HPDE6-E6E7 (cell line): Measurements from ENCODE around the gene ENTPD2.
"Not testable (repeated sequence)": the region's sequence is repeated elsewhere in the genome, so short reads cannot be mapped to it uniquely, and the experiment has no call there.

Experiments
- DNase-seq: peaks from one replicate; pipeline ENCODE4 v3.0.0; 2011; ENCODE audit warnings: missing footprints; ENCODE audit errors: extremely low spot score

ENTPD2 gene

DNA sequence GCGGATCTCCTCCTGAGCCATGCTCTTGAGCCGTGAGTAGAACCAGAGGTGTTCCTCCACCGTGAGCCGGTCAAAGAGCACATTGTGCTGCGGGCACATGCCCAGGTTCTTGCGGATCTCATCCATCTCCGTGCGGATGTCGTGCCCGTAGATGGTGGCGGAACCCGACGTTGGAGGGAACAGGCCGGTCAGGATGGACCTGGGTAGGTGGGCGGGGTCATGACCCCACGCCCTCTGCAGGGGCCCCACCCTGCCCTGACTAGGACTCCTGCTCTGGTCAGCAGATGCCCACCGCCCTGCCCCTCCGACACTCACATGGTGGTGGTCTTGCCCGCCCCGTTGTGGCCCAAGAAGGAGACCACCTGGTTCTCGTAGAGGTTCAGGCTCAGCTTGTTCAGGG, 37.9 kb downstream of the ENTPD2 start:
- no peak for DNase-seq

DNA sequence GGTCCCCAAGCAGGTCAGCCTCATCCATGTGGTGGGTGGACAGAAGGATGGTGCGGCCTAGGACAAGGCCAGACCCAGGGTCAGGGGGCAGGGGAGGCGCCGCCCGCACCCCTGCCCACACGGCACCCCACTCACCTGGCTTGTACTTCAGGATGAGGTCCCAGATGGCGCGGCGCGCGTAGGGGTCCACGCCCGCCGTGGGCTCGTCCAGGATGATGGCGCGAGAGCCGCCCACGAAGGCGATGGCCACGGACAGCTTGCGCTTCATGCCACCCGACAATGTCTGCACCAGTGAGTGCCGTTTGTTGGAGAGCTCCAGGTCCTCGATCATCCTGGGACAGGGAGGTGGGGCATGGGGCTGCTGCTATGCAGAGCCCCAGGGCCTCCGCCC, 38.3 kb downstream of the ENTPD2 start:
- no peak for DNase-seq

DNA sequence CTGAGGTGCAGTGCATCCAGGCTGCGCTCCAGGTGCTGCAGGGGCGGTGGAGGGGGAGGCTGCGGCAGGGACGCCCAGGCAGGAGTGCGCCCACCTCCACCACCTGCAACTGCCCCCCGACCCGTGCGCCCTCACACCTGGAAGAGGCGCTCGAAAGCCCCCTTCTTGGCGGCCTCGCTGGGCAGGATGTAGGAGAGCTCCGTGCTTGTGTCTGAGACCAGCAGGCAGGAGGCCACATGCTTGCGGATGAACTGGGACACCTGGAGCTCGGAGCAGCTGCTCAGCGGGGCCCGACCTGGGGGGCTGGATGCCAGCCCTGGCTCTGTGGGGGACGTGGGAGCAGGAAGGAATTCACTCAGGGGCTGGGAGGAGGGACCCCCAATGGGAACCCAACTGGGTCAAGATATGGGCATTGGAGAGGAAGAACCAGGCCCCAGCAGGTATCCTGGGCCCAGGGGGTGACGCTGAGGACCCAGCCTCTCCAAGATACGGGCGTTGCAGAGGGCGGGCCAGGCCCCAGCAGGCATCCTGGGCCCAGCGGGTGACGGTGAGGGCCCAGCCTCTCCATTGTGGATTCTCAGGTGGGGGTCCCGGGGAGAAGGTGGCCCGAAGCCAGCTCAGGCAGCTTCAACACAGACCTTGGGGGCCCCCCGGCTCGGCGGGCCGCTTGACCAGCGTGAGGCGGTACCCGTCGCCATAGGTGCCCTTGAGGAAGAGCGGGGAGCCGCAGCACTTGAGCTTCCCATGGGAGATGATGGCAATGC, 38.9 kb downstream of the ENTPD2 start:
- DNase-seq = no peak

DNA sequence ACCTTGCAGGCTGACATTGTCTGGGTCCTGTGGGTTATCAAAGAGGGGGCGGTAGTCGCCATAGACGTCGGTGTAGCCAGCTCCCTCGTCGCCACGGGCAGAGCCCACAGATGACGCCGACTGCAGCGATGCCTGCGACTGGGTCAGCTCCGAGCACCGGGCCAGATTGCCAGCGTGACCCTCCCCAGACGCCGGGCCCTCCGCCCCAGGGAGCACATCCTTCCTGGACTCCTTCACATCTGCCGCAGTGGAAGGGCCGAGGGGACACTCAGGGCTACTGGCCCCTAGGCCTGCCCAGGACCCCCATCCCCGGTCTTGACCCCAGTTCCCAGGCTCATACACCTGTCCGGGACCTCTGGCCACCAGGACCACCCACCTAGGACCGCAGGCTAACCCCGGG, 39.7 kb downstream of the ENTPD2 start:
- no peak for DNase-seq

DNA sequence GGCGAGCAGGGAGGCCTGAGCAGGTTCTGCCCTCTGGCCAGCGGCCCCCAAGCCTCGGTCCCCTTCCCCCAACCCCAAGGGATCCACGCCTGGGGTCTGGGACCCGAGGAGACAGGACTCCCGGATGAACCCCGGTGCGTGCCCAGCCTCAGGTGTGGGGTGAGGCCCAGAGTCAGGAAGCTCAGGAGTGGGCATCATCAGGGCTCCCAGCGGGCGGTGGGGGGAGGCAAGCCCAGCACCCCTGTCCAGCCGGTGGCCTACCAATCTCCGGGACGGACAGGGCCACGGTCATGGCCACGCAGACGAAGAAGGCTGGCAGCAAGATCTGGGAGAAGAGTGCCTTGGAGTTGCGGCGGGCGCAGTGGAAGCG, 40.3 kb downstream of the ENTPD2 start:
- no peak for DNase-seq

DNA sequence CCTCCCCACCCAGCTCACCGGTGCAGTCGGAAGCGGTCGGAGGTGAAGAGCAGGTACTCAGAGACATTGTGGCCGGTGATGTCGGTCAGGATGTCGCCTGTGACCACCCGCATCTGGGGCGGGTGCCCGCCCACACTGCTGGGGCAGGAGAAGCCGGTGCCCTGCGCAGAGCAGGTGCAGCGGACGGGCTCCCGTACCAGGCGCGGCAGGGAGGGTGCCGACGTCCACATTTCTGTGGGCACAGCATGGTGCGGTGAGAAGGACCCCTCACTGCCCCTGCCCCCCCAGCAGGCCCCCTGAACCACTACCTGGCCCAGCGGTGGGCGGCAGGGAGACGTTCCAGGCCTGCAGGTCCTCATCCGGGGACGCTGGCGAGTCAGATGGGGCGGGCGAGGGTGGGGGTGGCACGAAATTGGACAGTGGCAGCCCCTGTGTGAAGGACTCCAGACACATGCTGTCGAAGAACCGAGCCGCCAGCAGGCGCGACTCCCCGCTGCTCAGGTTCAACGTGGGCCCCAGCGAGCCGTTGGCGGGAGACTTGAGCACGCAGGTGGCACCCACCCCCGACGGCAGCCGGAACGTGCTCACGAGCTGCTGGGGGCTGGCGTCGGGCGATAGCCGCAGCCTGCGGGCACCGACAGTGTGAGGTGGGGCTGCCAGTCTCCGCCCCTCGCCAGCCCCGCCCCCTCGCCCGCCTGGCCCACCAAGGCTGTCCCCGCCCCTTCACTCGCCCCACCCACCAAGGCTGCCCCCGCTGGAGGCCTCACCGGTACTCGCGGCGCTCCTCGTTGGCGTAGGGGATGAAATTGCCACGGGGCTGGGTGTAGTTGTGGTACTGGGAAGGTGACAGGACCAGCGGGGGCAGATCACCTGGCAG, 40.9 kb downstream of the ENTPD2 start:
- DNase-seq = no peak

DNA sequence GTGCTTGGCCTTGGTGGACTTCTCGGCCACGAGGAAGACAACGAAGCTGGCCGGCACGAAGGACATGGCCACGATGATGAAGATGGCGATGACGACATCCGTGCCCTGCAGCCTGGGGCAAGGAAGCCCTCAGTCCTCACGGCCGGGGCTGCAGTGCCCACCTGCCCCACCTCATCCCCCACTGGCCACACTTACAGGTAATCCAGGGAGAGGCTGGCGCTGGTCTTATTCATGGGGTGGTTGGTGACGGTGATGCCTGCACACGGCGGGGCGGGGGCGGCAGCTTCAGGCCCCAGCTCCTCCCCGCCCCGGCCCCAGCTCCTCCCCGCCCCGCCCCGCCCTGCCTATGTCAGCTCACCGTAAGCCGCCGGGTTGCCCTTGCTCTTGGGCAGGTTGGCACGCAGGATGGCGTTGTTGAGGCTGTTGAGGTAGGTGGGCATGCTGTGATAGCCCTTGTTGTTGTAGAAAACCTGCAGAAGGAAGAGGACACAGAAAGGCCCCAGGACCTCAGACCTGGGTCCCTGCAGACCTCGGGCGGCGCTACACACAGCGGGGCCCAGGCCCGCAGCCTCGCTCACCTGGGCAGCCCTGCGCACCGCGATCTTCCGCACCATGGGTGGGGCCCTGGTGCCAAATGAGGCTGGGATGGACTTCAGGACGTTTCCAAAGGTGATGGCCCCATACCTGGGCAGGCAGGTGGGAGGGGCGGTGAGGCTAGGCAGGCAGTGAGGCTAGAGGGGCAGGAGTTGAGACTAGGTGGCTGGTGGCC, 41.8 kb downstream of the ENTPD2 start:
- DNase-seq = no peak

DNA sequence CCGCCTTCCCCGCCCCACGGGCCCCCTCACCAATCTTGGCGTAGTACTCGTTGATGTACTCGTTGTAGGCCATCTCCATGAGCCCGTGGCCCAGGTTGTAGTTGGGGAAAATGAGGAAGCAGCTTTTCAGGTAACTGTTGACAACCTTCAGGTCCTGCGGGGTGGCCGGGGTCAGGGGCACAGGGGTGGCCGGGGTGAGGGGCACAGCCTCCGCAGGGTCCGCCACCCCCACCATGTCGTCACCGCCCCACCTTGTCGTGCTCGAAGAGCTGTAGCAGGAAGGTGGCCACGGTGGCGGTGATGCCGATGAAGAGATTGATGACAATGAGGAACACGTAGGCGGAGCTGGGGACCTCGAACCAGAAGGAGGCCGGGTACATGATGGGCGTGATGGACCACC, 42.7 kb downstream of the ENTPD2 start:
- no peak for DNase-seq

DNA sequence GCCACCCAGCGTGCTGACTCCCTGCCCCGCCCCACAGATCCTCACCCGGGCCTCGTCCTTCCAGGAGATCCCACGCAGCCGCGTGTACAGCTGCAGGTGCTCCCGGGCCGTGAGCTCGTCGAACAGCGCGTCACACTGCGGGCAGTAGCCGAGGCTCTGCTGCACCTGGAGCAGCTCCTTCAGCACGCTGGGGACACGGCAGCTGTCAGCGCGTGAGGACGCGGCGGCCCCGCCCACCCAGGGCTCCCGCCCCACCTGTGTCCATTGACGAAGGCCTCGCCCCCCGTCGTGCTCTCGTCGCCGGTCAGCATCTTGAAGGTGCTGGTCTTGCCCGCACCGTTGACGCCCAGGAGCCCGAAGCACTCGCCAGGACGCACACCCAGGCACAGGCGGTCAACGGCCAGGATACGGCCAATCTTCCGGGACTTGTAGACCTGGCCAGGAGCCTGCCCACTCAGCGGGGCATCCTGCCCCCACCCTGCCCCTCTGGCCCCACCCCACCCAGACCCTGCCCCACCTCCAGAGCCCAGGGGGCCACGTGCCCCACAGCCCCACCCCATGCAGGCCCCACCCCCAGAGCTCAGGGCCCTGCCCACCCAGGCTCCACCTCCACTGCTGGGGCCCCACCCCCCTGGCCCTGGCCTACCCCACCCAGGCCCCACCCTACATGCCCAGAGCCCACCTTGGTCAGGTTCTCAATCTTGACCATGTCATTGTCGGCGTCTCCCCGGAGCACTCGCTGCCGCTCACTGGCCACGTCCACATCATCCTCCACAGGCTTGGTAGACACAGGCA, 43.7 kb downstream of the ENTPD2 start:
- DNase-seq = no peak

DNA sequence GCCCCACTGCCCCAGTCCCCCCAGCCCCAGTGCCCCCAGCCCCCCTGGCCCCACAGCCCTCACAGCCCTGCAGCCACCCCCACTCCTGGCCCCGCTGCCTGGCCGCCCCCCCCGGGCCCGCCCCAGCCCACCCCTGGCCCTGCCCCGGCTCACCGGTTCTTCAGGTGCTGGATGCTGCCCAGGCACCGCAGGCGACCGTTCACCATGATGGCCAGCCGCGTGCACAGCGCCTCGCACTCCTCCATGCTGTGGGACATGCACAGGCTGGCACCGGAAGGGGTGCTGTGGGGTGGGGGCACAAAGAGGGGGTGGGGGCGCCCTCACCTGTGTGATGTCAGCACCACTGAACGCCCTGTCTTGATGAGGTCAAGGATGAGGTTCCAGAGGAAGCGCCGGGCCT, 44.6 kb downstream of the ENTPD2 start:
- no peak for DNase-seq

DNA sequence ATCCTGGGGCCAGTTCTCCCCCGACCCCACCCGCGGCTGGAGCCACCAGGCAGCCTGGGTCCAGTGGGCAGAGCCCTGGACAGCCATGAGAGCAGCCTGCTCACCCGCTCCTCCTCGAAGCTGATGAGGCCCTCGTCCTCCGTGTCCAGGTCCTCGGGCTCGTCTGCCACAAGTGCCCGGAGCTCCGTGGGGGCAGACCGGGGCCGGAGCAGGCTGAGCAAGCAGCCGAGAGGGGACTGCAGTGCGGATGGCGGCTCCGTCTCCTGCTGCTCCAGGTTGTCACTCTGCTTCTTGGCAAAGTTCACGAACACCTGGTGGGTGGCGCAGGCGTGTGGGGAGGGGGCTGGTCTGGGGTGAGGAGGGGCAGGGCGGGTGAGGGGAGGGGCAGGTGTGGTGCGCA, 45.5 kb downstream of the ENTPD2 start:
- no peak for DNase-seq

DNA sequence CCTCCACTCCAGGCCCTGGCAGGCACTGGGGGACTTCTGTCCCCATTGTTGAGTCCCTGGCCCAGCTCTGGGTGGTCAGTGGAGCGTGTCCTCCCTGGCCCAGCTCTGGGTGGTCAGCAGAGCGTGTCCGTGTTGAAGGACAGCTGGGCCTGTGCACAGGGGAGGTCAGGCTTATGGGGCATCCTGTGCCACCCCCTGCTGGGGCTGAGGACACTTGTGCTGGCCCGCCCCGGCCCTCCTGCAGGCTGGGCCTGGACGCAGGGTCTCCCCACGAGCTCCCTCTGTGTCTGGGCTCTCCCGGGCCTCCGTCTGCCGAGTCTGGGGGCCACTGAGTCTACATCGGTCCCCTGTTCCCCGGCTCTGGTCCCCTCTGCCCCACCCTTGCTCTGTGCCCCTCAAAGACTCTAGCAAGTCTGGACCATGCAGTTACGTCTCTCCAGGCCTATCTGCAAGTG, 46.0 kb downstream of the ENTPD2 start:
- DNase-seq = no peak

DNA sequence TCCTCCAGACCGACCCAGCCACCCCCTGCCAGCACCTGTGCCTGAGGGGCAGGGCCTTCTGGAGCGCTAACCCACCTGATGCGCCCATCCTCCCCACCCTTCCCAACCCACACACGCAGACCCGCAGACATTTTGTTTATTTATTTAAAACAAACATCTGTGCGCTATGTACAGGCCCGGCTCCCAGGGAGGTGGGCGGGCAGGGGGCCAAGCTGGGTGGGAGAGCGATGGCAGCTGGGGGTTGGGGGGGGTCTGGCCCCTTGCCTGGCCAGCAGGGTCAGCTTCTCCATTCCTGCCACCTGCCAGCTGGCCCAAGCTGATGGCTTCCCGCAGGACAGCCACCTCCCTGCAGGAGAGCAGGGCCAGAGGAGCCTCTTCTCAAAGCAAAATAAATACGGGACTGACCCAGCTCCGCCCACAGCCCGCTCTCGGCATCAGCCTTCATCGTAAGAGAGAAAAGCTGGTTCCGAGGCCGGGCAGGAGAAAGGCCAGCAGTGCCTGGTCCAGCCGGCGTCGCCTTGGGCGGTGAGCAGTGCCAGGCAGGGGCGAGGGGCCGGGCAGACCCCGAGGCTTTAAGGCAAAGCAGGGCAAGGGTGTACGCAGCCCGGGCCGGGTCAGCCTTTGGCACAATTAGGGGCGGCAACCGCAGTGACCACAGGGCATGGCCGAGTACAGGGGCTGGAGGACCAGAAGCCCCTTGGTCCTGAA, 46.6 kb downstream of the ENTPD2 start:
- DNase-seq = no peak

DNA sequence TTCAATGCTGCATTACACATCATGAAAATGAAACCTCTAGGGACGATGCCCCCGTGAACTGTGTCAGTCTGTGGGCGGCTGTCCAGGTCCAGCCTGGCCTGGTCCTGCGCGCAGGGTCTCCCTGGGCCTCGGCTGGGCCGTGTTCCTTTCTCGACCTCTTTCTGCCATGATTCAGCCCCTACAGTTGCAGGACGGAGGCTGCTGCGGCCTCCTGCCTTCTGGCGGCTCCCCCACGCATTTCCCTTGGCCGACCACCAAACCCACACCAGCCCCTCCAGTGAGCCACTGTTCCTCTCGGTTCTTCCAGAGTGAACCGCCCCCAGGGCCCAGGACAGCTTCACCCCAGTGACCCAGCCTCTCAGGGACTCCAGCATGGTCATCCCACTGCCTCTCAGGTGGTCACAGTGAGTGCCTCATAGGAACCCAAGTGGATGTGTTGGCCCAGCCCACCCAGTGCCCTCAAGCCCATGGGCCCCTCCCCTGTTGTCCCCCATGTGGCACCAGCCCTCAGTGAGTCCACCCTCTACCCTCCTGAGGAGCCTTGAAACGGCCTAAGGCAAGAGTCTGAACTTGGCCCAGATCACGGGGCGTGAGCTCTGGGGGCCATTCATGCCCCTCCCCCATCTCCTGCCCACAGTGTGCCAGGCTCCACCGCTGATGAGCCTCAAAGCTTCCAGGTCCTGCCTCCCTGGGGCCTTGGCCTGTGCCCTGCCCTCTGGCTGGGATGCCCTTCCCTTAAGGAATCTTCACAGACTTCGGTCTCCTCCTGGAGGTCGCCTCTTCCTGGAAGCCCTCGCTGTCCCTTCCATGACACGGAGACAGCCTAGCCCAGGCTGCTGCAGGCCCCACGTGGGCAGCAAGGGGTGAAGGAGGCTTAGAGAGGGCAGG, 47.5 kb downstream of the ENTPD2 start:
- no peak for DNase-seq

DNA sequence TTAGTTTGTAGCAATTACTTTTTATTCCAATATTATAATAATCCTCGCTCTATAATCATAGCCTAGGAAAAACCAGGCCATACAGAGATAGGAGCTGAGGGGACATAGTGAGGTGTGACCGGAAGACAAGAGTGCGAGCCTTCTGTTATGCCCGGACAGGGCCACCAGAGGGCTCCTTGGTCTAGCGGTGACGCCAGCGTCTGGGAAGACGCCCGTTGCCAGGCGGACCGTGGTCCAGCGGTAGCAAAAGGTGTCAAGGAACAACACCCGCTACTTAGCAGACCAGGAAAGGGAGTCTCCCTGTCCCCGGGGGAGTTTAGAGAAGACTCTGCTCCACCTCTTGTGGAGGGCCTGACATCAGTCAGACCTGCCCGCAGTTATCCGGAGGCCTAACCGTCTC, 49.6 kb downstream of the ENTPD2 start:
- DNase-seq = not testable (repeated sequence)

DNA sequence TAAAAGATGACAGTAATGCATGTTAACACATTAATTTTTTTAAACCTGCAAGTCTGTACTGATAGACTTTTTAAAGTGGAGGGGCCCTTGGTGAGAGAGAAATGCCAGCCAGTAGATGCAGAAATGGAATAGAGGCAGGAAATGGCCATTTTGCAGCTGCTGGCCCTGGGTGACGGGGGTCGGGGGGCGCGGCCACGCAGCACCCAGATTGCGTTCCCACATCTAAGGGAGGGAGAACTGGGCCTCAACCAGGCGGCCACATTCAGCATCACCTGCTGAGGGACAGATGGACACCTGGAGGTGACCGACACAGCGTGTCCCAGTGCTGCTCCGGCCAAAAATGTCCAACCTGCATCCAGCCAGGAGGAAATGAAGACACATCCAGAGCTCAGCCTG, 51.2 kb downstream of the ENTPD2 start:
- no peak for DNase-seq

DNA sequence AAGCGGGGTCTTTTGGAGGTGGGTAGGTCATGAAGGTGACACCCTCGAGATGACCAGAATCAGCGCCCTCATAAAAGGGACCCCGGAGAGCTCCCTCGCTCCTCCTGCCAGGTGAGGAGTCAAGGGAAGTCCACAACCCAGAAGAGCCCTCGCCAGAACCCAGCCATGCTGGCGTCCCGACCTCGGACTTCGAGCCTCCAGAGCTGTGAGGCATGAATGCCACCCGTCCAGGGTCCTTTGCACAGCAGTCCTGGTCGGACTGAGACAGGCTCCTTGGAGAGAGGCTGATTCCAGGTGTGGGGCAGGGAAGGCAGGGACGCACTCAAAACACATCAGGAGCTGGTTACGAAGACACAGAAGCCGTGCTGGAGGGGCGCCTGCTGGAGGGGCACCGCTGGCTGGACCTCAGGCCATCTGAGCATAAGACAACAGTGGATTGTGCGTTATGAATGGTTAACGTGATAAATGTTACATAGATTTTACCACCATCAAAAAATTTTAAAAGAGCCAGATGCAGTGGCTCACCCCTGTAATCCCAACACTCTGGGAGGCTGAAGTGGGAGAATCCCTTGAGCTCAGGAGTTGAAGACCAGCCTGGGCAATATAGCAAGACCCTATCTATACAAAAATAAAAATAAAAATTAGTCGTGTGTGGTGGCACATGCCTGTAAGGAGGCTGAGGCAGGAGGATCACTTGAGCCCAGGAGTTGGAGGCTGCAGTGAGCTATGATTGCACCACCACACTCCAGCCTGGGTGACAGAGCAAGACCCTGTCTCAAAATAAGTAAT, 51.8 kb downstream of the ENTPD2 start:
- no peak for DNase-seq

DNA sequence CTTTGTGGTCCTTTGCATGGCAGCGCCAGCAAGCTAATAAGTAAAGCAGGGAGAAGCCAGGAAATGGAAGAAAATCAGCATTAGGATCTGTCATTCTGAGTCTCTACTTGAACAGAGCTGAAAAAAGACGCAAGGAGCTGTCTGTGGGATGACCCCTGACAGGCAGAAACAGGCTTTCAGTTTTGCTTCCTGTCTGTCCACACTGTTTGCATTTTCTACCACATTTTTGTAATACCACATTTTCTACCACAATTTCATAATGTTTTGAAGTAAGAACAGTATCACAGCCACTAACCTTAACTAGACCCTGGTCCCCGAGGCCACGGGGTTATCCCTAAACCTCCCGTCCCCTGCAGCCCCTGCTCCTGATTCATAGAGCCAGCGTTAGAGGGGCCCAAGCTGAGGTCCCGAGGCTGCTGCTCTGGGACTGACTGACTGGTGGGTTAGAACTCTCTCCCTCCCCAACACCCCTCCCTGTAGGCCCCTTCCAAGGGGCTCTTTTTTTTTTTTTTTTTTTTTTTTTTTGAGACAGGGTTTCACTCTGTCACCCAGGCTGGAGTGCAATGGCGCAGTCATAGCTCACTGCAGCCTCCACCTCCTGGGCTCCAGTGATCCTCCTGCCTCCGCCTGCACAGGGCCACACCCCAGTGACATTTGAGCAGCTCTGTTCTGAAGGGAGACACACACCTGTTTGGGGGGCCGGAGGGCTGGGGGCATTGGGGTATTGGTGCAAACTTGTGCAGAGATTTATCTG, 53.5 kb downstream of the ENTPD2 start:
- DNase-seq = peak; percentile 37
